HG03280 (cell line): ENCODE results near the gene FXYD3.
"Not testable (repeated sequence)": the region's sequence is repeated elsewhere in the genome, so short reads cannot be mapped to it uniquely, and the experiment has no call there.

Experiments used
- ATAC-seq: cut with Tn5 transposase; IDR thresholded peaks from one replicate; pipeline ENCODE4 v1.9.1; 2021; ENCODE audit warnings: mild to moderate bottlenecking, moderate library complexity; ENCODE audit not compliant: unreplicated experiment

FXYD3 gene

DNA sequence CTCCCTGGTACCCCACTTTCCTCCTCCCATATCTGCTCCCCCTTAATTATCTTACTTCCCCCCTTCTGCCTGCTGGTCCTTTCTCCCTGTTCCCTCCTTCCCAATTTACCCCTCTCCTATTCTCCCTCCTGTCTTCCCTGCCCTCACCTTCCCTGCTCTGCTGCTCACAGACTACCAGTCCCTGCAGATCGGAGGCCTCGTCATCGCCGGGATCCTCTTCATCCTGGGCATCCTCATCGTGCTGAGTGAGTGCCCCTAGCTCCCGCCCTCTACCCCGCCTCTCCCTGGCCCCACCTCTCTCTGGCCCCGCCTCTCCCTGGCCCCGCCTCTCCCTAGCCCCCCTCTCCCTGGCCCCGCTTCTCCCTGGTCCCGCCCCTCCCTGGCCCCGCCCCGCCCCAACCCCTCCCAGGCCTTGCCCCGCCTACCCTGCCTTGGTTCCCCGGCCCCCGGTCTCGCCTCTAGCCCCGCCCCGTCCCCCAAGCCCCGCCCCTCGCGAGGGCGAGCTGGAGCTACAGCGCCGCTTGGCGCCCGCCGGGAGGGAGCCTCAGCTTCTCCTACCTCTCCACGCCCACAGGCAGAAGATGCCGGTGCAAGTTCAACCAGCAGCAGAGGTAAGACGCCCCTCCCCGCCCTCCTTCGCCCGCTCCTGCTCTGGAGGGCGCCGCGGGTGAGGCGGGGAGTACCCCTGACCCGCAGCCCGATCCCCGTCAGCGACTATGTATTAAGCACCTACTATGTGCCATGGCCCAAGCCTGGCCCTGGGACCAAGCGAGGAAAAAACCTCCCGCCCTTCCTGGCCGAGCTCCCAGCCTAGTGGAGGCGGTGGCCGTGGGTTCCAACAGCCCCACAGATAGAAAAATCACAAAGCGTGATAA, 25.6 kb downstream of the FXYD3 start:
- peak; percentile 76 for ATAC-seq

DNA sequence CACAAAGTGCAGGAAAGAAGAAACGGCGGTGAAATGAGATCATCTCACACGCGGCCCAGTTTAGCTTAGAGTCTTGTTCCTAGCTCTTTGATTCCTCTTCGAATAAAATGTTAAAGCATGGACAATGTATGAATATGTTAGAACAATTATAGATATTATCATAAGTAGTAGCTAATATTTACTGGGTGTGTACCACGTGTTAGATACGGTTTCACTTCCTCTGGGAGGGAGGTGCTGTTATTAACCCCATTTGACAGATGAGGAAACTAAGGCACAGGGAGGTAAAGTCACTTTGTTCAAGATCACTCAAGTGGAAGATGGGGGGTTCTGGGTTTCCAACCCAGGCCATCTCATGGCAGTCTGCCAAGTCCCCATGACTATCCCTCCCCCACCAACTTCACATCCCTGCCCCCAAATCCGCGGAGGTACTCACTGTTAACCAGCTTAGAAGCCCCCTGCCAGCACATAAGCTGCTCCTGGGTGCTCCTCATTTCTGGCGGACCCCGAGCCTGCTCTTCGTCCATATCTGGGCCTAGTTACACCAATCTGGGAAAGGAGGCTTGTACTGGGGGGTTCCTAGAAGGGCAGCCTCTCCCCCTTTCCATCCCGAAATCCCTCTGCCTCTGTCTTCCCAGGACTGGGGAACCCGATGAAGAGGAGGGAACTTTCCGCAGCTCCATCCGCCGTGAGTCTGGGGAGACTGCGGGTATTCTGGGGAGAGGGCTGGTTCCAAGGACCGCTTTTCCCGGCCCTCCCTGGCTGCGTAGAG, 26.4 kb downstream of the FXYD3 start:
- no peak for ATAC-seq

DNA sequence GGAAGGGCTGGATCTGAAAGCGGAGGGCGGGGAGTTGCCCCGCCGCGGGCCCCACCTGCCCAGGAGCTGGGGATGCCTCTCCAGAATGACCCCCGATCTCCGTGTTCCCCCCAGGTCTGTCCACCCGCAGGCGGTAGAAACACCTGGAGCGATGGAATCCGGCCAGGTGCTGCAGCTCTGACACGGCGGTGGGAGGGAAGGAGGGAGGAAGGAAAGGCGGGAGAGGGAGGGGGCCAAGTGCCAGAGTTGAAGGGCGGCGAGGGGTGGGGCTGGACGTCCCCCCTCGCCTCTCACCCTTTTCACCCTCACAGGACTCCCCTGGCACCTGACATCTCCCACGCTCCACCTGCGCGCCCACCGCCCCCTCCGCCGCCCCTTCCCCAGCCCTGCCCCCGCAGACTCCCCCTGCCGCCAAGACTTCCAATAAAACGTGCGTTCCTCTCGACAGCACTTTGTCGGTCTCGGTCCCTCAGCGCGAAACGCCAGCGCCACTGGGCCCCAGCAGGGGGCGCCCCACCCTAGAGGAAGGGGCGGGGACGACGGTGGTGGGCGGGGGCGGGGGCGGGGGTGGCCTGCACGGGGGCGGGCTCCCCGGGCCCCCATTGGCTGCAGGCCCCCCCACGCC, 27.1 kb downstream of the FXYD3 start:
- ATAC-seq, result no peak

DNA sequence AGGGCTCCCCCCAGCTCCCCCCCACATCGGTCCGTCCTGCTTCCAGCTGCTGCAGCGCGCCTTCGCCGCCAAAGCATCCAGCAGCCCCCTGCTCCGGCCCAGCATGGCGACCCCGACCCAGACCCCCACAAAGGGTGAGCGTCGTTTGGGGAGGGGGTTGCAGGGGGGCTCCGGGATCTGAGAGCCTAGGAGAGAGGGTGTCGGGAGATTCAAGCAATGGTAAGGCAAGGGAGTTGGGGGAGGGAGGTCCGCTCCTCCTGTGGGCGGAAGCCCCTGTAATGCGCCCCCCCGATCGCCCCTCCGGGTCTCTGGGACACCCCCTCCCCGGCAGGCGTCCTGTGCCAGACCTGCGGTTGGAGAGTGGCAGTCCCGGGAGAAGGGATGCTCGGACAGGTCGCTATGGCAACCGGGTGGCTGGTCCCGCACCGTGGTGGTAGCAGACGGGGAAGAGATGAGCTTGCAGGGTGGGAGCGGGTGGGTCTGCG, 27.6 kb downstream of the FXYD3 start, which contains the start of gene FXYD7:
TSS of gene FXYD7 (plus strand) at position 25 of the 485 bp plus-strand sequence. CDS start at position 104, 79 bp downstream.
- ATAC-seq, result no peak

DNA sequence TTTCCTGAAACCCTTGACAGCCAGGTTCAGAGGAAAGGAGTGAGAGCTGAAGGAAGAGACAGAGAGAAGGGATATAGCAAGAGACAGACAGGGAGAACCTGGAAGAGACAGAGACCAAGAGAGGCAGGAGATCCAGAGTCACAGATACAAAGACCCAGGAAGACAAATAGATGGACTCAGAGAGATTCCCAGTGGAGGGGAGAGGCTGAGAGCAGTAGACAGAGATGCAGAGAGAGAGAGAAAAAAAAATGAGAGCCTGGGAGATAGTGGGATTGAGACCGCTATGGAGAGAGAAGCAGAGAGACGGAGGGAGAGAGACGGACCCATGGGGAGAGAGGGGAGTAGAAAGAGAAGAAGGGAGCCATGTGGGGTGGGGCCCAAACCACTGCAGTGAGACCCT, 28.2 kb downstream of the FXYD3 start:
- ATAC-seq, result no peak

DNA sequence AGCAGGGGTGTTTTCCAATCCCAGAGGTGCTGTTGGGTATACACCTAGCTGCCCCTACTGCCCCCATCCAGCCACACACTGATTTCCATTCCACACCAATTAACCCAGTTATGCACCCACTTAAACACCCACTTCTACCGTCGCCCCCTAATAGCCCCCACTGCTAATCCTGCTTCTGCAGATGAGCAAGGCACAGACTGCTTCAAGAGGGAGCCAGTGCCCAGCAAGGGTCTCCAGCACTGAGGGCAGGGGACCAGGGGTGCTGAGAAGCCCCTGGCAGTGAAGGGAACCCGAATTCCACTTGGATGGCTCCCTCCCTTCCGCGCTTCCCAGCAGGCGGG, 28.6 kb downstream of the FXYD3 start:
- ATAC-seq, result no peak

DNA sequence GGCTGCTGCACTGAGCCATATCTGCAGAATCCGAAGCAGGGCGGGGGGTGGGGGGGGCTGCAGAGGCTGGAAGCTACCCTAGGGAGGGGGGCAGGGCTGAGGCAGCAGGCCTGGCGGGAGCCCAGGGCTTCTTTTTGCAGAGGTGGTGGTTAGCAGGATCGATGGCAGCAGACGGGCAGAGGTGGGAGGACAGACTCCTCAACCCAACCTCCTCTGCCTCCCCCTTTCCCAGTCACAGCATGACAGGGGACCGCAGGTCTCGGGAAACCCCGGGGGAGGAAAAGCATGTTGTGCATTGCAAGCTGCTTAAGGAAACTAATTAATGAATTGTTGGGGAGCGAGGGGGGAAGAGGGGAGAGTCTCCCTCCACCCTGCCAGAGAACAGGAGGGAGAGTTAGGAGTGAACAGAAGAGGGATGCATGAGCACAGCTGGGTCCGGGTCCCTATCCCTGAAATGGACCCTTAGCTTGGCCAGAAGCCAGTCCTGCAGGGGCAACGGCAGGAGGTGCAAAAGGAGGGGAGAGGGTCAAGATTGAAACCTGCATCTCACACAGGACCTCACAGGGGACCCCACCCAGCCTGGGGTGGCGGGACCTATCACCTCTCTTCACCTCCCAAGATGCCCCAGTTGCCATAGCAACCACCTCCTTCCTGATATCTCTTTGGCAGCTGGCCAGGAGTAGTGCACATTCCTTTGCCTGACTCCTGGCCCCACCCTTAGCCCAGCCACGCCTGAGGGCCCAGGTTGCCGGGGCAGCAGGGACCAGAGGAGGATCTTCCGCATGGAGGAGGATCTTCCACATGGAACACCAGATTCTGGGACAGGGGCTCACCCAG, 29.2 kb downstream of the FXYD3 start:
- ATAC-seq, result no peak

DNA sequence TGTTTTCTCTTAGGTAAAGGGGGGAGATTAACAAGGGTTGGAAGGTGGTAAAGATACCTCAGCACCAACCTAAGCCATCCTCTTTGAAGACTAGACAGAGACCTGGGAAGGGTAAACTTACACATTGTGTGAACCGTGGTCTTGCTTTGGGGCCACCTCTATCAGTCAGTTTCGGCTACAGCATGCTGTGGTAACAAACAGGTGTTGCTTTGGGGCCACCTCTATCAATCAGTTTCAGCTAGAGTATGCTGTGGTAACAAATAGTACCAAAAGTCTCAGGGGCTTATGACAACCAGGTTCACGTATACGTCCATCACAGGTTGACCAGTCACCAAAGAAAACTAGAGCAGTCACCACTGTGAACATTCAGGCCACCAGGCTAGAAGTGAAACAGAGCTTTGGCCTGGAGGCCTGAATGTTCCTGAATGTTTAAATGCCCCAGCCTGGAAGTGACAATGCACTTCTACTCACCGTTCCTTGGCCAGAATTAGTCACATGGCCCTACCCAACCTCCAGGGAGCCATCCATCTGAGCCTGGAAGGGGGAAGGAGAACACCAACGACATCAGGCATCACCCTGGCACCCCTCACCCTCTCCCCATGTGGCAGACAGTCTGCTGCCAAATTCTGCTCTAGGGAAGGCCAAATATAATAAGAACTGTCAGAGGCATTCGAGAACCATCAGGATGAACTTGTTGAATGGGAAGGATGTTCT, 31.3 kb downstream of the FXYD3 start:
- ATAC-seq, result no peak

DNA sequence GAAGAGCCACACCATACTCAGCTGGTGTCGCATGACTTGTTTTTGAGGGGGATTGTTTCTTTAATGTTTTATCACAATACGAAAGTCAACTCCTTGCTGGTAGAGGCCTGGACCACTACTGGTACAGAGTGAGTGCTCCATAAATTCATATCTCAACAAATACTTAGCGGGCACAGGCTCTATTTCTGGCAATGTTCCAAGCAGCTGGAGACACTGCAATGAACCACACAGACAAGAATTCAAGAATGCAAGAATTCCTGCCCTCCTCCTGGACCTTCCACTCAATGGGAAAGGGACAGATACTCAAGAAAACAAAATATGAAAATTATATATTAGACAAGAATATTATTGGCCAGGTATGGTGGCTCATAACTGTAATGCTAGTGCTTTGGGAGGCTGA, 33.8 kb downstream of the FXYD3 start:
- ATAC-seq, result no peak

DNA sequence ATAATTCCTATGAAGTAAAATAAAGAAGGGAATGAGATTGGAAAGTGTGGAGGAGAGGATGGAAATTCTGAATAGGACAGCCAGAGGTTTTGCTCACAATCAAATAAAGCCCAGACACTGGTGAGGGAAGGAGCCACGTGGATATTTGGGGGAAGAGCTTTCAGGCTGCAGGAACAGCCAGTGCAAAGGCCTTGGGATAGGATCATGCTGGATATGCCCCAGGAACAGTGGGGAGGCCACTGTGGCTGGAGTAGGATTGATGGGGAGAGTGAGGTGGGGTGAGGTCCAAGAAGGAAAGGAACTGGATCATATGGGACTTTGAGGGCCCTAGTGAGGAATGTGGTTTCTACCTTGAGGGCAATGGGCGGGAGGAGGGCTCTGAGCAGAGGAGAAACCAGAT, 34.8 kb downstream of the FXYD3 start:
- no peak for ATAC-seq

DNA sequence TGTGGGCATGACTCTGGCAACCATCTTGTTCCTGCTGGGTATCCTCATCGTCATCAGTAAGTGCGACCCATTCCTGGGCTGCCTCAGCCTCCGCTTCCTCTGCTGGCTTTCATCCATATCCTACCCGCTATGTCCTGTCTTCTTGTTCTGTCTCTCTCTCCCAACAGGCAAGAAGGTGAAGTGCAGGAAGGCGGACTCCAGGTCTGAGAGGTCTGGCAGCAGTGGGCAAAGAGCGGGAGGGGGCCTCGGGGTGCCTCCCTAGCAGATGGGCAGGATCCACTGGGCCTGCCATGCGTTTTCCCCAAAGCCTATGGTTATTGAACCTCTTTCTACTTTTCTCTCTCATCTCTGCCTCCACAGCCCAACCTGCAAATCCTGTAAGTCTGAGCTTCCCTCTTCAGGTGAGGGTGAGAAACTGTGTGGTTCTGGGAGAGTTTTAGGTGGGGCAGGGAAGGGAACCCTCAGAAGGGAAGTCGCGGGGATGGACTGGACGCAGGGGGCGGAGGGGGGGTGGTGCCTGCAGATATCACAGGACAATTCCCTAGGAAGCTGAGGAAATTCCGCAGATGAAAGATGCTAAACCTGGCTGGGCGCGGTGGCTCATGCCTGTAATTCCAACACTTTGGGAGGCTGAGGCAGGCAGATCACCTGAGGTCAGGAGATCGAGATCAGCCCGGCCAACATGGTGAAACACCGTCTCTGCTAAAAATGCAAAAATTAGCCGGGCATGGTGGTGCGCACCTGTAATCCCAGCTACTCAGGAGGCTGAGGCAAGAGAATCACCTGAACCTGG, 35.8 kb downstream of the FXYD3 start:
- ATAC-seq, result no peak

DNA sequence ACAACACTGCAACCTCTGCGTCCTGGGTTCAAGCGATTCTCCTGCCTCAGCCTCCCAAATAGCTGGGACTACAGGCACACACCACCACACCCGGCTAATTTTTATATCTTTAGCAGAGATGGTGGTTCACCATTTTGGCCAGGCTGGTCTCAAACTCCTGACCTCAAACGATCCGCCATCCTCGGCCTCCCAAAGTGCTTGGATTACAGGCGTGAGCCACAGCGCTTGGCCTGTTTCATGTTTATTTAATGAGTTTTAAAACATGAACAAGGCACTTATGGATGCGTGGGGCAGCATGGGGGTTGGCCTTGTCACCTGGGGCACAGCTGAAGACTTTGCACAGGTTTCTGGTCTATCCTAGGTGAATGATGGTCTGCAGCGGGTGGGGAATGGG, 37.5 kb downstream of the FXYD3 start:
- not testable (repeated sequence) for ATAC-seq

DNA sequence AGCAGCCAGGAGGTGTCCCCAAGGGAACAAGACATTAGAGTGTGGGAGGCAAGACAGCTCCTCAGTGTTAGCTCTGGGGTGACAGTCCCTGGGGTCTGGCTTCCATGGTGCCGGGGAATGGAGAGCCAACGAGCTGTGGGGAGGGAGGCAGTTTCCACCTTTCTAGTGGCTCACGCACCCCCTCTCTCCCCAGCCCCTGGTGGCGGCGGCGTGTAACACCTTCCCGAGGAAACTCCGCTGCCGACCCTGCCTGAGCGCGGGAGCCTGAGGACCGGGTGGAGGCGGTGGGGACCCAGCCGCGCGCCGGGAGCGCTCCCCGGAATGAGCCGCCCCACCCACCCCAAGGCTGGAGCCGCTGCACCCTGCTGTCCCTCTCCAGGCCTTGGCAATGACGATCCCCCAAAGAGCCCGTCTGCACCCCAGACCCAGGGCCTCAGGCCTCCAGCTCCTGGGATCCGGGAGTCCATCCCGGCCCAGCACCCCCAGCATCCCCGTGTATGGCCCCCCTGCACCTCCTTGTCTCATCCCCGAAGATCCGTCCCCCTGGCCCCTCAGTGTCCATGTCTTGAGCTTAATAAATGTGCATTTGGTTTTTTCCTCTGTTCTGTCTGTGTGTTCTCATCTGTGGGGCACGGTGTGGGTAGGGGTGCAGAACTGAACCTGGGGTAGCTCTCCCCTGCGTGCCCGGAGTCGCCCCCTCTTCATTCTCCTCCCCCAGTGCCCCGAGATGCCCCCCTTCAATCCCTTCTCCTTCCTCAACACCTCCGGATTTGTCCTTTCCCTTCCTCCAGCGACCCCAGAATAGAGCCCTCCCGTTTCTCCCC, 38.3 kb downstream of the FXYD3 start:
- peak; percentile 55 for ATAC-seq

DNA sequence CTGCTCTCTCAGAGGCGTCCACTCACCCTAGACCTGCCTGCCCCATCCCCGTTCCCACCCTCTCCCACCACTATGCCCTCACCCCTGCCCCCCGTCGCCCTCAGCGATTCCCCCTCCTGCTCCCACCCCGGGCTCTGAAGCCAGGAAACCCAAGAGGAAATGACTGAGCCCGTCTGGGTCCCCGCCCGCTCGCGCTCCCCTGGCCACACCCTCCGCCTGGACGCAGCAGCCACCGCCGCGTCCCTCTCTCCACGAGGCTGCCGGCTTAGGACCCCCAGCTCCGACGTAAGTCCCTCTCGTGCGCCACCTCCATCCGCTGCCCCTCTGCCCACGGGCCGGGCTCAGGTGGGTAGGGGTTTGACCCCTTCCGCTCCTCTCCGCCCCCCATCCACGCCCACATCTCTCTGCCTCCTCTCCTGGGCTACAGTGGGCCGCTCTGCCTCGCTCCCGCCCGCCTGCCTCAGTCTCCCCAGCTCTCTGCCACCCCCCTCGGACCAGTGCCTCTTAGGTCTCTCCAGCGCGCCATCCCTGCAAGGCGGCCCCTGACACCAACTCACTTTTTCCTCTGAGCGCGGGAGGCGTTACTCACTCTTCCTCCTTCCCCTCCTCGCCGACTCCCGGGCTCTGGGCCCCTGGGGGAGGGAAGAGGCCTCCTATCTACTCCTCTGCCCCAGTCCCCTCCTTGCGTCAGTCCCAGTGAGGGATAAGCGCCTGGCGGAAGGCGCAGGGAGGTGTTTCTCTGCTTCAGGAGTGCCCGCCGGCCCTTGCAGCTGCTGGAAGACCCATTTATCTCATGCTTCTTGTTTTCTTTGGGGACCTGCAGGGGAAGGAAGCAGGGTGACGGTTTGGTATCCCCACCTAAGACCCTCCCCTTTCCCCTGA, 39.1 kb downstream of the FXYD3 start, which contains the start of gene FXYD5:
TSS of gene FXYD5 (plus strand) at position 211 of the 882 bp plus-strand sequence. CDS start 816 bp downstream, outside the sequence.
- ATAC-seq, result no peak

DNA sequence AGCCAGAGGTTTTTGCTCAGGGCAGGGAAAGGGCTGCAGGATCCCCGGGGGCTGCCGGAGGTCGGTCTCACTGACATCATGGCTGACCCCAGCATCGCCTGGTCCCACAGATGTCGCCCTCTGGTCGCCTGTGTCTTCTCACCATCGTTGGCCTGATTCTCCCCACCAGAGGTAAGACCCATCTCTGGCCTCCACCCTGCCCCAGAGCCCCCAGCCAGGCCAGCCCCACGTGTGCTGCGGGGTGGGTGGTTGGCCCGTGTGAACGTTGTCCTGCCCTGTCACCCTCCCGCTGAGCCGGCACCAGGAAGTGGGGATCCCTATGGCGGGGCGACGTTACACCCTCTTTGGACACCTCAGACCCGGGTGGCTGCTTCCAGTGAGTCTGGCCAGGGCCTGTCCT, 39.8 kb downstream of the FXYD3 start:
- no peak for ATAC-seq

DNA sequence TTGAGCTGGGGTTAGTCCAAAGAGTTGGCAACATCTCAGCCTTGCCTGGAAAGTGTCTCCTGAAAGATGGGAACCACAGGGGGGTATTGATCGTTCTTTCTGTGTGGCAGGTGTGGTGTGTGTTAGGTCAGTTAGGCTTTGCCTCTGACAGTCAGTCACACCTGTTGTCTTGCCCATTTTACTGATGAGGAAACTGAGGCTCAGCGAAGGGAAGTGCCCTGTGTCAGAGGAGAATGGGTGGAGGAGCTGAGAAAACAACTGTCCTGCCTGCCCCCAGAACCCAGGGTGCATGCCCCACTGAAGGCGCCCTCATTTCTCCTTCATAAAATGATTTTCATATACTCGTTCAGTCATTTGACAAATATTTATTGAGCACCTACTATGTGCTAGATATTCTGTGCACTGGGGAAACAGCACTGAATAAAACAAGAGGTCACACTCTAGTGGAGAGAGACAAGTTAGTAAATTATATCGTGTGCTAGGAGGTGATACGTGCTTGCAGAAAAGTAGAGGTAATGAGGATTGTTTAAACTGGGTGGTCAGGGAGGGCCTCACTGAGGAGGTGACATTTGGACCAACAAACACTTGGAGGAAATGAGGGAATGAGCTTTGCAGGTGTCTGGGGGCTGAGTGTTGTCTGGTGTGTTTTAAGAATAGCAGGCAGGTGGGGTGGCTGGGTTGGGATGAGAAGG, 40.5 kb downstream of the FXYD3 start:
- no peak for ATAC-seq

DNA sequence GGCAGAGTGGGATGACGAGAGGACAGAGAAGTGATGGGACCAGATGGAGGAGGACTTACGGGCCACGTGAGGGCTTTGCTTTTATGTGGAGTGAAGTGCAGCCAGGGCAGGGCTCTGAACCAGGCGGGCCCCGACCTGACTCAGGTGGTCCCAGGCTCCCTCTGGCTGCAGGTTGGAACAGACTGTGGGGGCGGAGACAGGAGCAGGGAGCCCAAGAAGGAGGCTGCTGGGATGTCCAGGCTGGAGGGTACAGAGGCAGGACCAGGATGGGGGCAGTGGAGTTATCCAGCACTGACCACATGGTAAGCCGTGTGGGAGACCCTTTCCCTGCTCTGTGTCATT, 41.0 kb downstream of the FXYD3 start:
- ATAC-seq, result no peak
